H1 (cell line): ENCODE results near the gene OTC. TPM values are rescaled to one million over a fixed set of nuclear protein-coding genes. Genes with fewer than 3 reads are reported as not detected.

Source experiments
- CTCF ChIA-PET: fragments of 300-600 bp; sonication (Branson Sonifier 250); formaldehyde crosslinking; loops from one replicate; lab custom pipeline; 2021; ENCODE audit not compliant: partially characterized antibody; lab: Charles Lee
- POLR2A ChIA-PET: fragments of 300-600 bp; sonication (Branson Sonifier 250); formaldehyde crosslinking; loops from one replicate; lab custom pipeline; 2021; ENCODE audit warnings: inconsistent platforms; ENCODE audit not compliant: partially characterized antibody; lab: Charles Lee
- DNase-seq, 2 experiments: peaks; one replicate each; pipeline versions ENCODE4 v3.0.0 to v3.0.0-alpha.2; 2010 to 2022; ENCODE audit warnings: low spot score in 2 of 2, low read depth in 1 of 2, mixed read lengths in 1 of 2
- FAIRE-seq: peaks from 2 replicates; lab custom pipeline; 2011; peaks lifted over from hg19 to GRCh38; lab: Jason Lieb, UNC
- H2AFZ ChIP-seq: 2 replicates; pipeline ENCODE4 v1.8.1; 2012; ENCODE audit warnings: low read length, inconsistent platforms
- H2AK5ac ChIP-seq: 2 replicates; pipeline ENCODE4 v1.6.1; 2013; ENCODE audit warnings: low read depth, low read length
- H2BK120ac ChIP-seq: replicated peaks from 2 replicates; pipeline ENCODE3; 2013; ENCODE audit warnings: low read depth, low read length, inconsistent platforms
- H2BK12ac ChIP-seq: 2 replicates; pipeline ENCODE4 v1.6.1; 2013; ENCODE audit warnings: low read depth, low read length
- H2BK15ac ChIP-seq: 2 replicates; pipeline ENCODE4 v1.6.1; 2013; ENCODE audit warnings: low read length
- H2BK20ac ChIP-seq: 2 replicates; pipeline ENCODE4 v1.6.1; 2013; ENCODE audit warnings: low read length
- H2BK5ac ChIP-seq: 2 replicates; pipeline ENCODE4 v1.6.1; 2013; ENCODE audit warnings: low read depth, low read length
- H3K14ac ChIP-seq: 2 replicates; pipeline ENCODE4 v1.6.1; 2013; ENCODE audit warnings: inconsistent platforms; ENCODE audit not compliant: insufficient read length
- H3K18ac ChIP-seq: 2 replicates; pipeline ENCODE4 v1.6.1; 2013; ENCODE audit warnings: low read length; ENCODE audit errors: extremely low read depth
- H3K23ac ChIP-seq: 2 replicates; pipeline ENCODE4 v1.6.1; 2013; ENCODE audit warnings: inconsistent platforms; ENCODE audit not compliant: insufficient read length
- H3K23me2 ChIP-seq: 2 replicates; pipeline ENCODE4 v1.6.1; 2013; ENCODE audit warnings: low read depth, low read length
- H3K27ac ChIP-seq: 2 replicates; pipeline ENCODE4 v1.6.1; 2011; ENCODE audit warnings: low read depth, low read length, inconsistent platforms
- H3K27me3 ChIP-seq, 4 experiments: replicated peaks in 1 of 4; 1 replicate in 1 of 4; 2 replicates in 3 of 4; pipeline versions ENCODE4 v1.6.1 to v1.8.1; 2011 to 2013; ENCODE audit warnings: low read length in 3 of 4, mild to moderate bottlenecking in 3 of 4, inconsistent platforms in 2 of 4, mixed read lengths in 2 of 4, moderate library complexity in 1 of 4; ENCODE audit not compliant: control insufficient read depth in 3 of 4, insufficient read depth in 3 of 4; ENCODE audit errors: extremely low read depth in 1 of 4
- H3K36me3 ChIP-seq, 4 experiments: 2 replicates each; pipeline versions ENCODE4 v1.6.1 to v1.8.1; 2011 to 2013; ENCODE audit warnings: mild to moderate bottlenecking in 4 of 4, low read length in 3 of 4, moderate library complexity in 2 of 4, control low read depth in 1 of 4, inconsistent platforms in 1 of 4; ENCODE audit not compliant: insufficient read depth in 4 of 4, control insufficient read depth in 2 of 4
- H3K4ac ChIP-seq: replicated peaks from 2 replicates; pipeline ENCODE3; 2013; ENCODE audit warnings: low read length, low read depth, mixed read lengths, inconsistent platforms; ENCODE audit not compliant: insufficient read length
- H3K4me1 ChIP-seq, 4 experiments: replicated peaks in 1 of 4; 1 replicate in 1 of 4; 2 replicates in 3 of 4; pipeline versions ENCODE4 v1.6.1 to v1.8.1; 2011 to 2013; ENCODE audit warnings: low read length in 3 of 4, inconsistent platforms in 2 of 4, mixed read lengths in 1 of 4; ENCODE audit not compliant: insufficient read depth in 4 of 4, control insufficient read depth in 3 of 4
- H3K4me2 ChIP-seq, 2 experiments: 2 replicates each; pipeline versions ENCODE4 v1.6.1 to v1.8.1; 2011 to 2013; ENCODE audit warnings: low read depth in 2 of 2, low read length in 2 of 2, control low read depth in 1 of 2, inconsistent platforms in 1 of 2, mild to moderate bottlenecking in 1 of 2; ENCODE audit not compliant: insufficient read depth in 1 of 2
- H3K4me3 ChIP-seq, 4 experiments: fragments of 200-600, 300-600 bp in 1 of 4; sonication (generic), shearing (Covaris generic), sonication (Bioruptor Twin) in 1 of 4; 2 replicates each; pipeline versions ENCODE4 v1.5.1 to v1.8.1; 2011 to 2016; ENCODE audit warnings: low read length in 4 of 4, low read depth in 3 of 4, control low read depth in 2 of 4, inconsistent platforms in 2 of 4, mild to moderate bottlenecking in 2 of 4, mixed read lengths in 1 of 4, moderate library complexity in 1 of 4; ENCODE audit not compliant: insufficient read depth in 2 of 4; ENCODE audit errors: extremely low read depth in 1 of 4
- H3K56ac ChIP-seq: replicated peaks from 2 replicates; pipeline ENCODE3; 2013; ENCODE audit warnings: low read depth, mild to moderate bottlenecking, mixed read lengths, low read length, inconsistent platforms; ENCODE audit not compliant: insufficient read length
- H3K79me1 ChIP-seq: 2 replicates; pipeline ENCODE4 v1.6.1; 2013; ENCODE audit warnings: low read depth, low read length, control low read depth
- H3K79me2 ChIP-seq, 2 experiments: 2 replicates each; pipeline versions ENCODE4 v1.6.1 to v1.8.1; 2012 to 2013; ENCODE audit warnings: low read length in 2 of 2, mild to moderate bottlenecking in 2 of 2, inconsistent platforms in 1 of 2; ENCODE audit not compliant: insufficient read depth in 2 of 2, control insufficient read depth in 1 of 2
- H3K9ac ChIP-seq, 4 experiments: replicated peaks in 1 of 4; 1 replicate in 1 of 4; 2 replicates in 3 of 4; pipeline versions ENCODE4 v1.6.1 to v1.8.1; 2011 to 2013; ENCODE audit warnings: low read depth in 3 of 4, low read length in 3 of 4, control low read depth in 2 of 4, mild to moderate bottlenecking in 2 of 4, moderate library complexity in 2 of 4, inconsistent platforms in 1 of 4; ENCODE audit errors: extremely low read depth in 1 of 4
- H3K9me3 ChIP-seq, 2 experiments: 2 replicates each; pipeline versions ENCODE4 v1.6.1 to v1.8.1; 2012 to 2013; ENCODE audit warnings: mild to moderate bottlenecking in 2 of 2, moderate library complexity in 2 of 2, control low read depth in 1 of 2, inconsistent platforms in 1 of 2, low read depth in 1 of 2, low read length in 1 of 2, mixed read lengths in 1 of 2; ENCODE audit not compliant: insufficient read depth in 2 of 2
- H4K20me1 ChIP-seq, 2 experiments: replicated peaks in 1 of 2; 2 replicates each; pipeline versions ENCODE3 to v1.8.1; 2011 to 2013; ENCODE audit warnings: inconsistent platforms in 2 of 2, low read length in 2 of 2, mild to moderate bottlenecking in 1 of 2; ENCODE audit not compliant: insufficient read depth in 2 of 2, control insufficient read depth in 1 of 2
- H4K5ac ChIP-seq: 2 replicates; pipeline ENCODE4 v1.6.1; 2013; ENCODE audit warnings: low read length, low read depth, mixed read lengths, inconsistent platforms; ENCODE audit not compliant: insufficient read length
- H4K8ac ChIP-seq: 2 replicates; pipeline ENCODE4 v1.8.0; 2013; ENCODE audit warnings: mild to moderate bottlenecking, moderate library complexity, low read length, inconsistent platforms; ENCODE audit not compliant: insufficient read depth; ENCODE audit errors: extremely low read depth
- H4K91ac ChIP-seq: replicated peaks from 2 replicates; pipeline ENCODE3; 2013; ENCODE audit warnings: low read length, mixed read lengths, inconsistent platforms; ENCODE audit not compliant: insufficient read length
- BCL11A ChIP-seq, 2 experiments: IDR thresholded peaks; one replicate each; pipeline ENCODE4 v1.6.1; 2011; ENCODE audit warnings: low read depth in 2 of 2, low read length in 2 of 2, mild to moderate bottlenecking in 2 of 2
- CREB1 ChIP-seq: IDR thresholded peaks from 2 replicates; pipeline ENCODE4 v1.6.1; 2012; ENCODE audit warnings: inconsistent platforms
- EP300 ChIP-seq, 2 experiments: IDR thresholded peaks; 1 replicate in 1 of 2; 2 replicates in 1 of 2; pipeline ENCODE4 v1.6.1; 2011 to 2012; ENCODE audit warnings: low read depth in 2 of 2, low read length in 2 of 2, mild to moderate bottlenecking in 2 of 2, borderline replicate concordance in 1 of 2, inconsistent platforms in 1 of 2, moderate library complexity in 1 of 2
- EZH2 ChIP-seq: fragments of 200-600 bp; sonication (generic); IDR thresholded peaks from 2 replicates; pipeline ENCODE4 v1.7.1; 2012; ENCODE audit warnings: low read depth, mild to moderate bottlenecking, moderate library complexity, low read length, inconsistent platforms; ENCODE audit not compliant: severe bottlenecking
- polyA plus RNA-seq, 7 experiments: library from polyadenylated mRNA; depleted of rRNA in 3 of 7; stranded (reverse) in 5 of 7; unstranded in 2 of 7; fragments of >200 nt in 5 of 7; fragments of 200-250 nt in 2 of 7; gene quantifications; 1 replicate in 5 of 7; 2 replicates in 1 of 7; 4 replicates in 1 of 7; pipeline versions ENCODE4 v1.2.1 to v1.2.3, GENCODE V29; 2011 to 2013; ENCODE audit warnings: missing spikeins in 2 of 7, mixed read lengths in 2 of 7
- total RNA-seq: library from RNA; stranded (reverse); fragmentation: NEBNext Ultra II Directional; extraction: Animal tissue kit (Norgen Biotek cat#: 25700); gene quantifications from 2 replicates; pipeline ENCODE4 v1.2.1, GENCODE V29; 2021

The OTC gene
- total and polyA plus RNA-seq, 2 of the 8 experiments (the other 6 are each of a cell fraction or from before 2014, with no cell fraction given) = not detected

DNA sequence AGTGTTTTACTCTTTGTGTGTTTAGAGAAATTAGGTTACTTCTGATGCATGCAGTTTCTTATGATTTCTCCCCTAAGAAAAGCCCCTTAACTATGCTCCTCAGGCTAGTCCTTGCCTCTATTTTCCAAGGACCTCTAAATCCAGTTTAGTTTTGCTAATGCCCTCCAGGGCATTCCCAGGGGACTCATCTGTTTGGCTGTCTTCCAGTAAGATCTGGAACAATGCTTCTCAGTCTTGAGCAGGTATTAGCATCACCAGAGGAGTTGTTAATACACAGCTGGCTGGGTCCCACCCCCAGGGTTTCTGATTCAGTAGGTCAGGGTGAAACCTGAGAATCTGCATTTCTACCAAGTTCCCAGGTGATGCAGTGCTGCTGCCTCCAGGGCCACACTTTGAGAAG lies 56.9 kb downstream of the OTC start:
- no peak overlapping the region for H3K27ac ChIP-seq
- DNase-seq (no peak), FAIRE-seq (no peak)
- no peaks in the 10 kb centered on the region for H3K4me1 ChIP-seq
- H3K23me2 ChIP-seq = no peaks in the 10 kb centered on the region
- H3K36me3 ChIP-seq = no peaks in the 10 kb centered on the region
- H3K56ac ChIP-seq = no peak overlapping the region
- no peak overlapping the region for H3K4ac ChIP-seq
- no peaks in the 10 kb centered on the region for H3K79me2 ChIP-seq
- H3K4me3 ChIP-seq = no peak overlapping the region
- TF ChIP-seq CREB1 (no peak), EP300 (IDR thresholded peaks at IDR 0.05; ENCODE audit: borderline replicate concordance in 1 of 2, low read depth in 2 of 2, low read length in 2 of 2) (no peak), BCL11A (IDR thresholded peaks at IDR 0.05; ENCODE audit: low read depth in 2 of 2, low read length in 2 of 2) (no peak), EZH2 (no peak)
- no peak overlapping the region for H4K91ac ChIP-seq
- no peaks in the 10 kb centered on the region for H4K20me1 ChIP-seq
- H2BK15ac ChIP-seq = no peak overlapping the region
- no peak overlapping the region for H4K8ac ChIP-seq
- ChIA-PET CTCF (no interaction called here), POLR2A (no interaction called here)
- H2BK120ac ChIP-seq = no peak overlapping the region
- no peak overlapping the region for H2AK5ac ChIP-seq
- no peak overlapping the region for H3K18ac ChIP-seq
- H3K23ac ChIP-seq = no peak overlapping the region
- no peaks in the 10 kb centered on the region for H3K79me1 ChIP-seq
- H2BK5ac ChIP-seq = no peak overlapping the region
- no peak overlapping the region for H2BK20ac ChIP-seq
- no peak overlapping the region for H3K4me2 ChIP-seq
- no peak overlapping the region for H2BK12ac ChIP-seq
- no peak overlapping the region for H4K5ac ChIP-seq
- no peak overlapping the region for H3K9ac ChIP-seq
- no peaks in the 10 kb centered on the region for H3K27me3 ChIP-seq
- H3K9me3 ChIP-seq = no peaks in the 10 kb centered on the region
- H2AFZ ChIP-seq = no peak overlapping the region
- no peak overlapping the region for H3K14ac ChIP-seq
